ENCODE data around the gene LRATD1.

Gene LRATD1

GRCh38 chr2:14632133-14632936 lies at the start of gene LRATD1:
LRATD1 (plus strand) TSS chr2:14632717; CDS start chr2:14633980, 1,263 bp downstream.
- DNase-seq (ENCODE audit: low read depth): peak; percentile 17
- H3K4me3 ChIP-seq (replicated peaks; ENCODE audit: low read depth, low read length): no peak within 1 kb of the TSS
- TF ChIP-seq CTCF (IDR thresholded peaks at IDR 0.05; ENCODE audit: low read length, missing control alignments): no peak

- TF ChIP-seq CTCF (IDR thresholded peaks at IDR 0.05; ENCODE audit: low read length, missing control alignments): no peak
- H3K4me3 ChIP-seq (replicated peaks; ENCODE audit: low read depth, low read length): no peak overlapping the region
- no peak for DNase-seq (ENCODE audit: low read depth)
Measured at GRCh38 chr2:14583059-14583458, 49.5 kb upstream of the LRATD1 start.

GRCh38 chr2:14583802-14584201 lies 48.7 kb upstream of the LRATD1 start:
- no peak overlapping the region for H3K4me3 ChIP-seq (replicated peaks; ENCODE audit: low read depth, low read length)
- TF ChIP-seq CTCF (IDR thresholded peaks at IDR 0.05; ENCODE audit: low read length, missing control alignments): no peak
- no peak for DNase-seq (ENCODE audit: low read depth)

- DNase-seq (ENCODE audit: low read depth): no peak
- no peak for TF ChIP-seq CTCF (IDR thresholded peaks at IDR 0.05; ENCODE audit: low read length, missing control alignments)
- no peak overlapping the region for H3K4me3 ChIP-seq (replicated peaks; ENCODE audit: low read depth, low read length)
Measured at GRCh38 chr2:14587119-14587518, 45.4 kb upstream of the LRATD1 start.

GRCh38 chr2:14601156-14601770 lies 31.3 kb upstream of the LRATD1 start:
- TF ChIP-seq CTCF (IDR thresholded peaks at IDR 0.05; ENCODE audit: low read length, missing control alignments): no peak
- no peak overlapping the region for H3K4me3 ChIP-seq (replicated peaks; ENCODE audit: low read depth, low read length)
- DNase-seq (ENCODE audit: low read depth): no peak

GRCh38 chr2:14602309-14602708 lies 30.2 kb upstream of the LRATD1 start:
- DNase-seq (ENCODE audit: low read depth): no peak
- no peak for TF ChIP-seq CTCF (IDR thresholded peaks at IDR 0.05; ENCODE audit: low read length, missing control alignments)
- no peak overlapping the region for H3K4me3 ChIP-seq (replicated peaks; ENCODE audit: low read depth, low read length)

Measured in fibroblast of pulmonary artery (primary cell).